Smooth muscle cell (in vitro differentiated cells): ENCODE results near the gene KRTAP16-1. TPM values are rescaled to one million over a fixed set of nuclear protein-coding genes. Genes with fewer than 3 reads are reported as not detected.

Experiments
- DNase-seq: peaks from one replicate; lab custom pipeline; 2025; ENCODE audit not compliant: unreplicated experiment; lab: John Stamatoyannopoulos, UW
- H2AFZ ChIP-seq: fragments of 200-600 bp; sonication (generic); 2 replicates; pipeline ENCODE4 v1.6.0; 2016; ENCODE audit warnings: antibody characterized with exemption, low read depth, mild to moderate bottlenecking
- H3F3A ChIP-seq: fragments of 200-600 bp; sonication (generic); 2 replicates; pipeline ENCODE4 v1.6.0; 2017; ENCODE audit warnings: antibody characterized with exemption, low read depth
- H3K27ac ChIP-seq: fragments of 200-600 bp; sonication (generic); 2 replicates; pipeline ENCODE4 v1.5.1; 2016; ENCODE audit warnings: low read depth, mild to moderate bottlenecking
- H3K27me3 ChIP-seq: fragments of 200-600 bp; sonication (generic); 2 replicates; pipeline ENCODE4 v1.6.1; 2016; ENCODE audit warnings: low read depth, mild to moderate bottlenecking
- H3K36me3 ChIP-seq: fragments of 200-600 bp; sonication (generic); 2 replicates; pipeline ENCODE4 v1.5.1; 2016; ENCODE audit warnings: low read depth
- H3K4me1 ChIP-seq: fragments of 200-600 bp; sonication (generic); 2 replicates; pipeline ENCODE4 v1.5.1; 2016; ENCODE audit warnings: low read depth
- H3K4me2 ChIP-seq: fragments of 200-600 bp; sonication (generic); 2 replicates; pipeline ENCODE4 v1.6.0; 2016; ENCODE audit warnings: mild to moderate bottlenecking
- H3K4me3 ChIP-seq: fragments of 200-600 bp; sonication (generic); 2 replicates; pipeline ENCODE4 v1.5.1; 2016; ENCODE audit warnings: mild to moderate bottlenecking
- H3K79me2 ChIP-seq: fragments of 200-600 bp; sonication (generic); 2 replicates; pipeline ENCODE4 v1.6.0; 2016; ENCODE audit warnings: low read depth, mild to moderate bottlenecking
- H3K9ac ChIP-seq: fragments of 200-600 bp; sonication (generic); 2 replicates; pipeline ENCODE4 v1.6.0; 2016; ENCODE audit warnings: low read depth
- H3K9me3 ChIP-seq: fragments of 200-600 bp; sonication (generic); replicated peaks from 2 replicates; pipeline ENCODE4 v1.5.1; 2016; ENCODE audit warnings: low read depth
- H4K20me1 ChIP-seq: fragments of 200-600 bp; sonication (generic); 2 replicates; pipeline ENCODE4 v1.6.0; 2016; ENCODE audit warnings: low read depth
- CTCF ChIP-seq: fragments of 200-600 bp; sonication (generic); IDR thresholded peaks from 2 replicates; pipeline ENCODE4 v1.5.1; 2017; ENCODE audit warnings: borderline replicate concordance, mild to moderate bottlenecking, antibody characterized with exemption; ENCODE audit not compliant: insufficient read depth, poor library complexity, severe bottlenecking
- WGBS: methylation state at CpG from one replicate; pipeline ENCODE4 v1.1.7; 2016; ENCODE audit warnings: low lambda C conversion rate; 5-methylcytosine and 5-hydroxymethylcytosine counted together
- polyA plus RNA-seq: library from polyadenylated mRNA; unstranded; fragments of >200 nt; fragmentation: Nextera tagmentation; extraction: Ambion mirVana; gene quantifications from 2 replicates; pipeline ENCODE4 v1.2.1, GENCODE V29; 2016
- total RNA-seq: library from RNA; depleted of rRNA; stranded (reverse); fragments of >200 nt; gene quantifications from 2 replicates; pipeline ENCODE4 v1.2.3, GENCODE V29; 2014

Gene KRTAP16-1
- total and polyA plus RNA-seq, 2 experiments from 2014 or later: not detected

GRCh38 chr17:41302981-41303380 lies 6.1 kb downstream of the KRTAP16-1 start:
- TF ChIP-seq CTCF: no peak
- Histone ChIP-seq H3K4me2 (no peak overlapping the region), H3K4me1 (no peaks in the 10 kb centered on the region), H3K27me3 (no peaks in the 10 kb centered on the region), H3K36me3 (no peaks in the 10 kb centered on the region), H3K79me2 (no peaks in the 10 kb centered on the region), H3K9ac (no peak overlapping the region), H3K9me3 (no peaks in the 10 kb centered on the region), H3K27ac (no peak overlapping the region), H3F3A (no peaks in the 10 kb centered on the region), H3K4me3 (no peak overlapping the region), H2AFZ (no peak overlapping the region), H4K20me1 (no peaks in the 10 kb centered on the region)
- no peak for DNase-seq
- 88% methylated on average over 4 of the region's 4 CpGs for WGBS

DNA sequence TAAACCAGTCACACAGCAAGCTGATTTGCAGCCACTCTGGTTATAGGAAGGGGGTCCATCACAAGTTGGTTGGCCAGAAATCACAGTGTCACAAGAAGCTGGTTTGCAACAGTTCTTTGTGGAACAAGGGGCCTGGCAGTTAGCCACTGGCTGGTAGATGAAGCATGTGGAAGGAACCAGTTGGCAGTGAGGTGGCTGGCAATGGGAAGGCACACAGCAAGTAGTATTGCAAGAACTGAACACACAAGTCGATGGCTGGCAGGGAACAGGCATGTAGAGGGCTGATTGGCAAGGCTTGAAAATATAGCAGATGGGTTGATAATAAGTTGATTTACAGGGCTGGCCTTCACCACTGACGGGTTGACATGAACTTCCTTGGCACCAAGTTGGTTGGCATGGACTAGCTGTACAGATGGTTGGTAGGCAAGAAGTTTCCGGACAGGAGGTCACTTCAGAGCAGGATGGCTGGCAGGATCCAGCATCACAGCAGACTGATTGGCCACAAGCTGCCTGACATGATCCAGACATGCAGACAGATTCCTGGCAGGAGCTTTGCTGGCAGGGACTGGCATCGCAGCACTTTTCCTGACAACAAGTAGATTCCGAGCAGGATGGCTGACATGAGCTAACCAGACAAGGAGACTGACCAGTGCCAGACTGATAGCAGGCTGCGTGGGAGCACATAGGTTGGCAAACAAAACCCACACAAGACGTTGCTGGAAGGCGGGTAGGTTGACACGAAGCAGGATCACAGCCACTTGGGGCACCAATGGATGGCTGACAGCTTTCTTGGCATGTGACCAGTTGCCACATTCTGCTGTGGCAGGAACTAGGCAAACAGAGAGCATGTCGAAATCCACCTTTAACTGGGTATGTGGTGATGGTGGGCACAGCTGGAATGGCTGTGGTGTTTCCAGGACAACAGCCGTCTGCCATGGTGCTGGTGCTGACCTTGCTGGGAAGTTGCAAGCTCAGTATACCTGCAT lies 6.9 kb downstream of the KRTAP16-1 start, which contains the start of gene KRTAP29-1:
Gene KRTAP29-1, minus strand, starts transcription at position 936 of the 986 bp plus-strand sequence. Its CDS starts 0 bp downstream, at position 936.
- Histone ChIP-seq H3K36me3 (no peaks in the 10 kb centered on the region), H3K9me3 (no peaks in the 10 kb centered on the region), H2AFZ (no peak within 1 kb of the TSS), H3K27me3 (no peaks in the 10 kb centered on the region), H3K9ac (no peak within 1 kb of the TSS), H3K79me2 (no peaks in the 10 kb centered on the region), H3K4me3 (no peak within 1 kb of the TSS), H4K20me1 (no peaks in the 10 kb centered on the region), H3K4me1 (no peaks in the 10 kb centered on the region), H3F3A (no peaks in the 10 kb centered on the region), H3K27ac (no peak within 1 kb of the TSS), H3K4me2 (no peak within 1 kb of the TSS)
- WGBS: 91% methylated on average over 11 of the region's 11 CpGs
- TF ChIP-seq CTCF: no peak
- DNase-seq: no peak

DNA sequence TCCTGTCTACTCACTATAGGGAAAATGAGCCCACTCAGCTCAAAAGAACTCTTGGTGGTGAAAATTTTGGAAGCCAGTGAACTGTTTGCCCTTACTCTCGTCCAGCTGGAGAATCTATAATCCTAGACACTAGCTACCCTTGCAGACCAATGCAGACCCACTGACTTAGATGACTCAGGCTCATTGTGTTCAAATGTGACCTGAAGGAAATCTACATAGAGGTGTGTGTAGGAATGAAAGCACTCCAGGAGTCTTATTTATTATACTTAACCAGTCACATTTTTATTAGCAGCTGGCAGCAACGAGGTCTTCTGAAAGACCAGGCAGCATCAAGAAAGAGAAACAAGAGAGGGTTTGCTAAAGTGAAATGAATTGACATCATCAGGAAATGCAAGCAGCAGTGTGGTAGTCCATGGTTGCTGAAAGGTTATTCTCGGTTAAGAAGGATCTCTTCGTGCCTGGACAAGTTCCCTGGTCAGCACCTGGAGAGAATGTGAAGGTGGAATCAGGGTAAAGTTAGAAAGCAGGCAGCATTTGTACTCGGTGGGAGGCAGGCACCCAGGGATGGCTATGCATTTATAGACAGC lies 7.8 kb downstream of the KRTAP16-1 start:
- no peak for DNase-seq
- 72% methylated on average over 5 of the region's 5 CpGs for WGBS
- TF ChIP-seq CTCF: no peak
- H3K79me2 ChIP-seq: no peaks in the 10 kb centered on the region
- H3K4me1 ChIP-seq: no peaks in the 10 kb centered on the region
- H3K4me3 ChIP-seq: no peak overlapping the region
- H3F3A ChIP-seq: no peaks in the 10 kb centered on the region
- no peaks in the 10 kb centered on the region for H4K20me1 ChIP-seq
- no peaks in the 10 kb centered on the region for H3K9me3 ChIP-seq
- H3K4me2 ChIP-seq: no peak overlapping the region
- H3K27ac ChIP-seq: no peak overlapping the region
- no peaks in the 10 kb centered on the region for H3K27me3 ChIP-seq
- no peak overlapping the region for H3K9ac ChIP-seq
- H2AFZ ChIP-seq: no peak overlapping the region
- H3K36me3 ChIP-seq: no peaks in the 10 kb centered on the region
